Measurements from ENCODE around the gene GPX4.
"Not testable (repeated sequence)": the region's sequence is repeated elsewhere in the genome, so short reads cannot be mapped to it uniquely, and the experiment has no call there.

The GPX4 gene

DNA sequence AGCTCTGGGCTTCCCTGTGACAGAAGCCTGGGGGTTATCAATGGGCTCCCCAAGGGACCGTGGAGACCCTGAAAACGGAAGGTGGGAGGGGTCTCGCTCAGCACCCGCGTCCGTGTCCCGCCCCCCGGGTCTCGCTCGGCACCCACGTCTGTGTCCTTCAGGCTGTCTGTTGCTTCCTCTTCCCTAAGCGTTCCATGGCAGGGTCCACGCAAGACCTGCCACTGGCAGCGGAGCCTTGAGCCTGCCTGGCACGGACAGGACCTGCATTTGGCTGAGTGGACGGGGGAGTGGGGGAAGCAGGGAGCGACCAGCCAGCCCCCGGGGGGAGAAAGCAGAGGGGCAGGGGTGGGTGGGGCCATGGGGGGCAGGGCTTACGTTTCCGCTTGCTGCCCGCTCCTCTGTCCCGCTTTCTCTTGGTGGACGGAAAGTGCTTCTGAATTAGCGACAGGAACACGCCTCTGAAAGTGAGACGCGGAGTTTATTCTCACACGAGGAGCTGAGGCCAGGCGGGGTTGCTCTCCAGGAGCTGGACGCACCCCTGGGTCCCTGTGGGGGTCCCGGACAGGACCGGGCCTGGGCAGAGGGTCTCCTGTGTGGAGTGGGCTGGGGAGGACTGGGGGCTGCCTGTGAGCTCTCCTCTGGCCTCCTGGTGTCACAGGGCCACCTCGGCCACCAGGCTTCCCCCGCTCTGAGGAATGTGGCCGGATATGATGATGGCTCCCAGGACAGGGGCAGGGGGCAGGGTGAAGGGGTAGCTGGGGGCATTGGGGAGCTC is 12.0 kb downstream of the GPX4 start:
- DNase-seq: no peak

DNA sequence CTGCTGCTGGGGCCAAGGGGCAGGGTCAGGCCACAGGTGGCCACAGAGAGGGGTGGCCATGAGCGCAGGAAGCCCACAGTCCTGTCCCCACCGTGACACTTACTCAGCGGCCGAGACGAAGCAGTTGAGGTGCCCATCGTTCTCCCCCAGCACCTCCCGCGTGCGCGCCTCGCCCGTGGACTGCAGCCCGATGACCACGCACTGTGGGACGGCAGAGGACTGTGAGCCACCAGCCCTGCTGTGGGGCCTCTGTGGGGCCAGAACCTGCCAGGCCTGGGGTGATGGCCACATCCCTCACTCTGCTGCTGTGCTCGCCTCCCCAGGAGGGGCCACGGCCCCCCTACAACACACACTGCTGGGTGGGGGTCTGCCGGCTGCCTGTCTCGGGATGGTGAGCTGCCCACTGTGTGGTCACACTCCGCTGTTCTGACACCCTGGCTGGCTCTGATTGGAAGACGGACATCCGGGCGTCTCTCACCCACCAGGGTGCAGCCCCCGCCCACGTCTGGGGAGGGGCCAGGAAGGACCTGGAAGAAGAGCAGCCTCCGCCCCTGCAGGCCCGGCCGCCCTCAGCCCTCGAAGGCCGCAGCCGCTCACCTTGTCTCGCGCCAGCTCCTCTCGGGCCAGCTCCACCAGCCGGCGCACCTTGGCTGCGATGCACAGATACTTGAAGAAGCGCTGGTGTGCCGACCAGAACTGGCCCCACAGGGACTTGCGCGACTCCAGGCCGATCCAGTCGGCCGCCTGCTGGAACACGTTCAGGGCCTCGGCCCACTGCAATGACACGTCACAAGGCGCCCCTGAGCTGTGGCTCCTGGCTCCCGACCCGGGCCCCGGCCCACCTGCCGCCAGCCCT is 13.2 kb downstream of the GPX4 start:
- DNase-seq: no peak

DNA sequence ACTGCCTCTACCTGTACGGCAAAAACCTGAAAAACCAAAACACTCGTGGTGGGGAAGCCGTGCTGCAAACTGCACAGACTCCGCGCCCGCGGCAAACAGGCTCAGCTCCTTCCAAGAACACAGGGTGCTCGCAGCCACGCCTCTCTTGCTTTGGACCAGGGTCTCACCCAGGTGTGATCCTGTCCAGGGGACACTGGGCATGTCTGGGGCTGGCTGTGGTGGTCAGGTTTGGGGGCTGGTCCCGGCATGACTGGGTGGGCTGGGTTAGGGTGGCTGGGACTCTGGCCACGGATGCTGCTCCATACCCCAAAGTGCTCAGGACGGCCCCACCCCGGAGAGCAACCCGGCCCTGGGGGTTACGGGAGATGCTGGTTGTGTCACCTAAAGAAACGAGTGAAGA is 13.9 kb downstream of the GPX4 start:
- DNase-seq: no peak

GRCh38 chr19:1118999-1119398 is 15.2 kb downstream of the GPX4 start:
- no peak for DNase-seq

GRCh38 chr19:1119475-1120217 is 15.9 kb downstream of the GPX4 start:
- no peak for DNase-seq

DNA sequence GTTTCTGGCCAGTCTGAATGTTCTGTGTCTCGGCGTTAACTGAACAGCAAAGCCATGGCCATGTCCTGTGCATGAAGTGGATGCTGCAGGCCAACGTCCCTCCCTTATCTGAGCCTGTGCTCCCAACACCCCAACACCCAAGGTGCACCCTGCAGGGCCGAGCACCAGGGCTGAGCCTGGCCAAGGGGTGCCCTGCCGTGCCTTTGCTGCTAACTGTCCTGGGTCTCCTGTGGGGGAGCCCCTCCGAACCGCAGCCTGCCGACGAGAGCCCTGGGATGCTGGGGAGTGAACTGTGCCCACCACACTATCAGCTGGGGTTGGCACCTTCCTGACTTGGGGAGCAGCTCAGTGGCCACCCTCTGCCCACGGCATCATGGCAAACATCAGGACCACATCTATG is 17.6 kb downstream of the GPX4 start:
- DNase-seq: no peak

DNA sequence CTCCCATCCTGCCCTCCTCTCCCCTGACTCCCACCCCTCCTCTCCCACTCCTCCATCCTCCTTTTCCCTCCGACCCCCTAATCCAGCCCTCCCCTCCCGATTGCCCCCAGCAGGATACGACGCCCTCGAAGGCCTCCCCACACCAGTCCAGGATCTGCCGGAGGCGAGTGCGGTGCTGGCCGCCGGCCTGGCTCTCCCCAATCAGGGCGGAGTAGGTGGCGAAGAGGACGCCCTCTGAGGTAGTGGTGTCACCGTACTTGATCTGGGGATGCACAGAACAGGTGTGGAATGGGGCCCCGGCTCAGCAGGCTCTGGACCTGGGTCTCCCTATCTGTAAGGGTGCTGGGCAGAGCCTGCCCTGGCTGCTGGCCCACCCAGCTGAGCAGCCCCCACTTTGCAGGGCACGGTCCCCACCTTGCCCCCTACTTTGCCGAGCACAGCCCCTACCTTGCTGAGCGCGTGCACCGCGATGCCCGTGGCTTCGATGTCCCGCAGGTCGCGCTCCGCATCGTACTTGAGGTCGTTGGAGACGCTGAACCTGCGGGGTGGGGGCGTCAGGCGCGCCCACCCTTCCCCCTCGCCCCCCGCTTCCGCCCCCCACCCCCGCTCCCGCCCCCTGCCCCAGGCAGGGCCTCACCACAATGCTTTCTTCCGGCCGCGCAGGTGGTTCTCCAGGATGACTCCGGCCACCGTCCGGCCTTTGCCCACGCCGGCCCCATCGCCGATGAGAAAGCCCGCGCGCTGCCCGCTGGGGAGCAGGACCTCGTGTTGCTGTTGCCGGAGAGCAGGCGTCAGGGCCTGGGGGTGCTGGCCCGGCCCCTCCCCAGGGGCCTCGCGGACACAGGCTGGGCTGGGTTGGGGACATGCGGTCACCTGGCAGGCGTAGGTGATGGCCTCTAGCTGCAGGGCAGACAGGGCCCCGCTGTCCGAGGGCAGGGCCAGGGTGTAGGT is 18.5 kb downstream of the GPX4 start:
- no peak for DNase-seq

DNA sequence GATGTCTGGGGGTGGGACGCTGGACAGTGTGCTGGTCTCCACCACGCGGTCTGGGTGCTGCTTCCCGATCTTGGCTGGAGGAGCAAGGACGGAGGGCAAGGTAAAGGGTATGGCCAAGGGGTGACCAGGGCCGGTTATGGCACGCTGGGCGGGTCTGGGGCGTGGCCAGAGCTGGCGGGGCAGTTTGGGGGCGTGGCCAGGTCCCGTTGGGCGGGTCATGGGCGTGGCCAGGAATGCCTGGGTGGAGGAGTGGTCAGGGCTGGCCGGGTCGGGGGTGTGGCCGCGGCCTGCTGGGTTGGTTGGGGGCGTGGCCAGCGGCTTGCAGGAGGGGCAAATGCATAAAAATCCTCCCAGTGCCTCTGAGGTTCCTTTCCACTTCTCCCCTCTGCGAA is 19.2 kb downstream of the GPX4 start:
- DNase-seq: no peak

DNA sequence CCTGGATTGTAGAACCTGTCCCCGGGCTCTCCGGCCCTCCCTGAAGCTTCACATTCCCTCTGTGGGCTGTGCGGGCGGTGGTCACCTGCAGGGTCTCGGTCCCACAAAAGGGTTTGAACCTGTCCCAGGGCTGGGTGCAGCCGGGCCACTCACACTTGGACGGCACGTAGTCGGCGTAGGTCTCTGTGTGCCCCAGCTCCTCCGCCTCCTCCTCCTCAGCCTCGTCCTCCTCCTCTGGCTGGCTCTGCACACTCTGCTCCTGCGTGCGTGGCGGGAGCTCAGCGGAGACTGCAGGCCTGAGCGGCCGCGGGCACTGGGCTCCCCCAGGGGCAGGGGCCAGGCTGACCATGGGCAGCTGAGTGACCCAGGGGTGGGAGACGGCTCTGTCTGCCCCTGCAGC is 19.6 kb downstream of the GPX4 start:
- DNase-seq: no peak

DNA sequence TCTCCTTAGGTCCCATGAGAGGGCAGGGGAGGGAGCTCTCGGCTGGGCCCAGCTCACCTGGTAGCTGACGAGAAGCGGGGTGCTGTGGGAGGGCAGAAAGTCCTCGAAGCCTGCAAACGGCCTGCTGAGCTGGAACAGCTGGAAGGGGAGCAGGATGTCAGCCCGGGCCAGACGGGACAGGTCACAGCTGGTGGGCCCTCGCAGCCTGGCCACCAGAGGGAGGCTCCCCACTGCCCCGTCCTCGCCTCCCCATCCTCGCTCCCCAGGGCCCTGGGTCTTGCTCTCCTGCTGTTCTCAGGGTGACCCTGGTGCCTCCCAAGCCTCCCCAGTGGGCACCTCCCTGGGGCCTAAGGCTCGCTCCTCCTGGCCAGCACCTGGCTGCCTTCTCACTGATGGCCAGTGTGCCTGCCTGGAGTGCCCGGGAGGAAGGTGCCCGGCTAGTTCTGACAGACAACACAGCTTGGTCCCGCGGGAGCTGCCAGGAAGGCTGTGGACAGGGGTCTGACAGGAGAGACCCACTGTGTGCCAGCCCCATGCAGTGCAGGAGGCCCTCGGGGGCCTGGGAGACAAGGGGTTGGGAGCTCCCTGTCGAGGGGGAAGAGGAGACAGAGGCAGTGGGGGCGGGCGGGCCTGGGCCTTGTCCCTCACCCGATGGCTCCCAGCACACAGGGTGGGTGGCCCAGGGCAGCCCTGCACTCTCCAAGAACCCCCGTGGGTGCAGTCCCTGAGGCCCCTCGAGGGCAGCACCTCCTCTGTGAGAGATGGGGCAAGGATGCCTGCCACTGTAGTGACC is 20.3 kb downstream of the GPX4 start:
- no peak for DNase-seq

GRCh38 chr19:1125601-1126467 is 22.0 kb downstream of the GPX4 start:
- DNase-seq: no peak

DNA sequence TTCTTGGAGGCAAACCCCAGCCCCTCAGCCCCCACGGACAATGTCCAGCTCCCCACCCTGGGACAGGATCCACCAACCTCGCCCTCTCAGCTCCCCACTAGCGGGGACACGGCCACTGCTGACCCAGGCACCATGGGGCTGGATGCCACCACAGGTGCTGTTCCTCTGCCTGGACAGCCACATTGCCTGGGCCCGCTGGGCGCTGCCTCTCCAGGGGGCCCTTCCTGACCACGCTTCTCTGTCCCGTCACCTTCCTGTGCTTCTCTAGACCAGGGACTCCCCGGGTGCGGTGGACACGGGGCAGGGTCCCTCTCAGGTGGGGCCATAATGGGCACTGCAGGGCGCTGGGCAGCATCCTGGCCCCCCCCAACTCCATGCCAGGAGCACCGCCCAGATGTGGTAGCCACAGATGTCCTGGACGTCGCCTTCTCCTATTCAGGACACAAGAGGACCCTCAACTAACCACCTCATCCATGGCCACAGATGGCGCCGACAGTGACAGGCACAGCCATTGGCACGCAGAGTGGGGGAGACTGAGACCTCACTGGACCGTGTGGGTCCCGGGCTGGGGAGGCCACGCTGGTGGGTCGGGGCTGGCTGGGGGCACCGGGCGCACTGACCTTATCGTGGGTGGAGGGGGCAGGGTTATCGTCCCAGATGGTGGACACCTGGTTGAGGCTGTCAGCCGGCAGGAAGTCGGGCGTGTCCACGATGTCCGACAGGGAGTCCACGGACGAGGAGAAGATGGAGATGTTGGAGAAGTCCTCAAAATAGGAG is 23.4 kb downstream of the GPX4 start:
- no peak for DNase-seq

DNA sequence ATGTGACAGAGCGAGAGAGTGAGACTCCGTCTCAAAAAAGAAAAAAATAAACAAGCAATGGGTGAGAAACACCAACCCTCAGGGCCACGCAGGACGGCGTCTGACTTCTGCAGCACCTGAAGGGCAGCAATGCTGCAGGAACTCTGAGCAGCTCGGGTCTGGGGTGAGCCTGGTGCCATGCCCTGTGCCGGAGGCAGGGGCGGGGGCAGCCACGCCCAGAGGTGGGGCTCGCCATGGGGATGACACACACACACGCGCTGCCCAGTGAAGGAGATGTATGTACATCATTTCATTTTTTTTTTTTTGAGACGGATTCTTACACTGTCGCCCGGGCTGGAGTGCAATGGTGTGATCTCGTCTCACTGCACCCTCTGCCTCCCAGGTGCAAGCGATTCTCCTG is 24.3 kb downstream of the GPX4 start:
- DNase-seq: no peak

DNA sequence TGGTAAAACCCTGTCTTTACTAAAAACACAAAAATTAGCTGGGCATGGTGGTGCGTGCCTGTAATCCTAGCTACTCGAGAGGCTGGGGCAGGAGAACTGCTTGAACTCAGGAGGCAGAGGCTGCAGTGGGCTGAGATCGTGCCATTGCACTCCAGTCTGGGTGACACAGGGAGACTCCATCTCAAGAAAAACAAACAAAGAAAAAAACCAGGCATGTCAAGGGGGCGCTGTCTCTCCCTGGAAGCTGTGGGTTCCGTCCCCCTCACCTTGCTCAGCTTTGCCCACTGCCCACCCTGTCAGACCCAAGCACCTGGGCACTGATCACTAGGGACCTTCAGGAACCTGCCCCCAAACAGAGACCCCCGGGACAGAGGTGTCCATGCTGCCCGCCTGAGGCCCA is 25.3 kb downstream of the GPX4 start:
- not testable (repeated sequence) for DNase-seq

GRCh38 chr19:1129535-1129934 is 25.7 kb downstream of the GPX4 start:
- no peak for DNase-seq

DNA sequence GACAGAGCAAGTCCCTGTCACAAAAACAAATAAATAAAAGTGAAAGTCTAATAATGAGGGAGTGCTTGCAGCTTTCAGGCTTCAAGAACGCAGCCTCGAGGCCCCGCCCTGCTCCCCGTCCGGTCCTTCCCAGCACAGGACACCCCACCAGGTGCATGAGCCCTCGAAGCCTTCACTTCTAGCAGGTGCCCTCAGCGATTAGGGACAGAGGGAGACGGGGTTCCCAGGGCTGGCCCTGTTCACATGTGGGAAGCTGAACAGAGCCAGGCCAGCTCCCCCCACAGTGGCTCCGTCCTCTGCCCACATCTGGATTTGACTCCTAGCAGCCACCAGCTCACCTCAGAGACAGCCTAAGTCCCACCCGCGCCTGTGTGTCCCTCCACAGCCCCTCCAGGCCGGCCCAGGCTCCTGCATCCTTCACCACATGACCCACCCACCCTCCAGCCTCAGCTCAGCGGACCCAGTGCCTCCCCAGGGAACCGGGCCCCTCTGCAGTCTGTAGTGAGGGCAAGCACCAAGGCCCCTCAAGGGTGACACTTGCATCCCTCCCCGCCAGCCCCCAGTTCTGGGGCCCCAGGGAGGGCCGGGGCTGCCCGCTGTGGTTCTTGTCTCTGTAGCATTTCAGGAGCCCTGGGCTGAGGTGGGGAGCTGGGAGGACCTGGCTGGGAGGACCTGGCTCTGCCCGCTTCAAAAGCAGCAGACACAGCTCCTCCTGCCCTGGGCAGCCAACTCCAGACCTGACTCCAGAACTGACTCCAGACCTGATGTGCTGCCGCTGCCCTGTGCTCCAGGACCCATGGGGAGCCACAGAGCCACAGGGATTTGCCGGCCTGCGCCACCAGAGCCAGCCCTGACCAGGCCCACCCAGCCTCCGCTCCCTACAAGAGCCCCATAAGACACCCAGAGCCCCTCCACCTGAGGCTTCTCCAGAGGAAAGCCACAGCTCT is 27.2 kb downstream of the GPX4 start:
- DNase-seq: no peak

DNA sequence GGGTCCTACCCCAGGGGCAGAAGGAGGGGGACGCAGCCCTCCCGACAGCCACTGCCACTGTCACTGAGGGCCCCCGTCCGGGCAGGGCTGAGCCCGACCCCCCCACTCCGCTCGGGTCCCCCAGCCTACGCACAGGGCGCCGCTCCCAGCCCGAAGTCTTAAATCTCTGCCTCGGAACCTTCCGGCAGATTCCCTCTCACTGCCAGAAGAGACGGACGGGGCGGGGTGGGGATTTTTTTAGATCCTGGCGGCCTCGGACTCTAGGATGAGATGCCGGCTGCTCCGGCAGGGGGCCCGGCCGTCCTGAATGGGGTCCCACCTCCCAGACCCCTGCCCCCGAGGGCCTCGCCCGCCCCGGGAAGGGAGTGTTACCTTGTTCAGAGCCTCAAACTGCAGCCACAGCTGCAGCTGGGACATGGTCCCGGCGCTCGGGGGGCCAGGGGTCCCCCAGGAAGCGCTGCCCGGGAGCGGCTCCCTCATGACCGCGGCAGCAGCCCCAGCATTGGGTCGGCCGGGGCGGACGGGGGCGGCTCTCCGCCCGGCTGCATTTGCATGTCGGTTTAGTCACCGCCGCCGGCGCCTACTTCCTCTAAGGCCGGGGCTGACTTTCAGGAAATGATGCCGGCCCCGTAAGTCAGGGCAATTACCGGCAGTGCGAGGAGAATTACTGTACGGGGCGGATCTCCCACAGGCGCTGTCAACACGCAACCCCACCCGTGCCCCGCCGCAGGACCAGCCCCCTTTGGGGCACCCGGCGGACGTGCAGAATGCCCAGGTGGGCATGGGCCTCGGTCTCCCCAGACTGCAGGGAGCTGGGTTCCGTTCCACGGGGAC is 28.1 kb downstream of the GPX4 start:
- peak; percentile 46 for DNase-seq
